ENCODE measurements around the gene DRC3. TPM values are rescaled to one million over a fixed set of nuclear protein-coding genes. Genes with fewer than 3 reads are reported as not detected.
A peak's percentile ranks its signal among the peaks of the same experiment; 100 is the strongest.

DRC3 gene
- total RNA-seq, 1 experiment from 2014 or later, result 2.4 TPM

GRCh38 chr17:17958982-17959381 is 13.7 kb upstream of the DRC3 start:
- H3K9me2 ChIP-seq (ENCODE audit: insufficient read depth), result no peaks in the 10 kb centered on the region
- H3K4me3 ChIP-seq (replicated peaks in 1 of 2; ENCODE audit: low read depth in 1 of 2, low read length in 2 of 2), result peak overlapping the region in 1 of 2 experiments; percentile 8; a peak in 2 of 4 replicates
- ATAC-seq, result no peak
- ChIA-PET RAD21 (ENCODE audit: low non-redundant PET in 1 of 2, low total read pairs in 2 of 2, uncharacterized antibody in 2 of 2, unreplicated experiment in 2 of 2) (interaction anchor here in 1 of 2 experiments (1.4 kb wide), 1 partner anchor 38 kb away, joined by 3 read pairs; no protein-coding TSS in a partner anchor), POLR2A (interaction anchor here (1.3 to 2.4 kb wide), 3 partner anchors 14 to 24 kb away, joined by 3 to 24 read pairs (median 3); partner anchors contain the start of genes DRC3 and TOM1L2), CTCF (interaction anchor here (1.1 to 1.4 kb wide), 2 partner anchors 14 to 40 kb away, joined by 4 to 6 read pairs; no protein-coding TSS in a partner anchor)
- H3K27ac ChIP-seq (ENCODE audit: low read depth, low read length), result peak overlapping the region; percentile 88
- peak overlapping the region; percentile 35 for H3K9ac ChIP-seq (ENCODE audit: low read length)
- TF ChIP-seq FOSL1 (IDR thresholded peaks at IDR 0.05; ENCODE audit: low read depth) (no peak), ZNF274 (IDR thresholded peaks at IDR 0.05; ENCODE audit: low read depth, low read length) (no peak), SIN3A (IDR thresholded peaks at IDR 0.05; ENCODE audit: low read depth) (no peak), CBX3 (IDR thresholded peaks at IDR 0.05; ENCODE audit: low read depth) (no peak), MAX (IDR thresholded peaks at IDR 0.05) (no peak), REST (IDR thresholded peaks at IDR 0.05; ENCODE audit: low read depth) (no peak), POLR2AphosphoS5 (IDR thresholded peaks at IDR 0.05; ENCODE audit: low read depth, low read length) (no peak), ZBTB33 (IDR thresholded peaks at IDR 0.05; ENCODE audit: extremely low read depth, insufficient replicate concordance, low read length) (no peak), EGR1 (IDR thresholded peaks at IDR 0.05; ENCODE audit: low read depth) (no peak), ATF3 (IDR thresholded peaks at IDR 0.05) (no peak), POLR2A (IDR thresholded peaks at IDR 0.05; ENCODE audit: borderline replicate concordance, extremely low read depth, insufficient read depth, insufficient read length) (no peak), SRF (IDR thresholded peaks at IDR 0.05; ENCODE audit: low read depth) (no peak), YY1 (IDR thresholded peaks at IDR 0.05; ENCODE audit: extremely low read depth, insufficient replicate concordance, low read depth, low read length) (no peak)
- peak overlapping the region; percentile 63 for H3K4me2 ChIP-seq (ENCODE audit: low read length)
- H3K27me3 ChIP-seq (ENCODE audit: insufficient read depth, low read length), result no peaks in the 10 kb centered on the region
- H2AFZ ChIP-seq (ENCODE audit: low read depth, low read length, poor library complexity, severe bottlenecking), result no peak overlapping the region
- no peak for DNase-seq (ENCODE audit: low read depth, low spot score)
- H3K4me1 ChIP-seq (ENCODE audit: control insufficient read depth in 1 of 2, insufficient read depth in 2 of 2, low read length in 2 of 2), result peaks cover 36 to 48% of the 10 kb centered on the region in 2 experiments
- BruUV-seq (replicated peaks), result no TSS peak
- H3K9me3 ChIP-seq (ENCODE audit: control insufficient read depth in 1 of 2, insufficient read depth in 1 of 2, low read depth in 1 of 2, low read length in 2 of 2), result no peaks in the 10 kb centered on the region
- H4K20me1 ChIP-seq (ENCODE audit: insufficient read depth), result no peaks in the 10 kb centered on the region
- H3K36me3 ChIP-seq (ENCODE audit: control insufficient read depth in 1 of 2, insufficient read depth in 2 of 2, low read length in 2 of 2), result no peaks in the 10 kb centered on the region
- H3K79me2 ChIP-seq (ENCODE audit: insufficient read depth, low read length), result peaks cover 7% of the 10 kb centered on the region; the same call in 1 of the 2 replicates
- intact Hi-C loops (cut with micrococcal nuclease), result loop anchor here (2.0 kb wide), 2 partner anchors 14 to 38 kb away; partner anchors contain the start of genes DRC3 and TOM1L2

All from HCT116 (cell line).